Neural progenitor cell (in vitro differentiated cells): ENCODE results near the gene DMWD. TPM values are rescaled to one million over a fixed set of nuclear protein-coding genes. Genes with fewer than 3 reads are reported as not detected.

Experiments
- DNase-seq: peaks from one replicate; pipeline ENCODE4 v3.0.0-alpha.2; 2016; ENCODE audit warnings: low spot score
- H2AFZ ChIP-seq: fragments of 200-600 bp; sonication (generic); replicated peaks from 2 replicates; pipeline ENCODE4 v1.6.1; 2016; ENCODE audit warnings: antibody characterized with exemption
- H3F3A ChIP-seq: fragments of 200-600 bp; sonication (generic); 2 replicates; pipeline ENCODE4 v1.6.1; 2016; ENCODE audit warnings: antibody characterized with exemption, low read depth
- H3K27ac ChIP-seq: fragments of 200-600 bp; sonication (generic); 2 replicates; pipeline ENCODE4 v1.5.1; 2016; ENCODE audit warnings: mild to moderate bottlenecking
- H3K27me3 ChIP-seq: fragments of 200-600 bp; sonication (generic); 2 replicates; pipeline ENCODE4 v1.6.1; 2016; ENCODE audit warnings: mild to moderate bottlenecking, moderate library complexity
- H3K36me3 ChIP-seq: fragments of 200-600 bp; sonication (generic); 2 replicates; pipeline ENCODE4 v1.5.1; 2016
- H3K4me1 ChIP-seq: fragments of 200-600 bp; sonication (generic); 2 replicates; pipeline ENCODE4 v1.6.1; 2016; ENCODE audit warnings: mixed run types
- H3K4me2 ChIP-seq: fragments of 200-600 bp; sonication (generic); 2 replicates; pipeline ENCODE4 v1.6.1; 2016
- H3K4me3 ChIP-seq: fragments of 200-600 bp; sonication (generic); 2 replicates; pipeline ENCODE4 v1.5.1; 2016
- H3K79me2 ChIP-seq: fragments of 200-600 bp; sonication (generic); 2 replicates; pipeline ENCODE4 v1.6.1; 2016; ENCODE audit warnings: low read depth
- H3K9ac ChIP-seq: fragments of 200-600 bp; sonication (generic); 2 replicates; pipeline ENCODE4 v1.6.1; 2016
- H3K9me3 ChIP-seq: fragments of 200-600 bp; sonication (generic); 2 replicates; pipeline ENCODE4 v1.5.1; 2016; ENCODE audit warnings: low read depth
- H4K20me1 ChIP-seq: fragments of 200-600 bp; sonication (generic); 2 replicates; pipeline ENCODE4 v1.6.1; 2016; ENCODE audit warnings: low read depth
- H3K27ac Mint-ChIP-seq: 3 replicates; pipeline ENCODE4 v1.8.0; 2021; ENCODE audit warnings: mixed read lengths
- H3K27me3 Mint-ChIP-seq: 2 replicates; pipeline ENCODE4 v1.8.0; 2022; ENCODE audit warnings: low read depth, mild to moderate bottlenecking, inconsistent platforms, moderate library complexity, mixed read lengths; ENCODE audit not compliant: insufficient read depth
- H3K36me3 Mint-ChIP-seq: 3 replicates; pipeline ENCODE4 v1.8.0; 2021; ENCODE audit warnings: mixed read lengths
- H3K4me1 Mint-ChIP-seq: 3 replicates; pipeline ENCODE4 v1.8.0; 2021; ENCODE audit warnings: mixed read lengths
- H3K4me3 Mint-ChIP-seq: 3 replicates; pipeline ENCODE4 v1.8.0; 2021; ENCODE audit warnings: mild to moderate bottlenecking, moderate library complexity, mixed read lengths
- H3K9me3 Mint-ChIP-seq: 3 replicates; pipeline ENCODE4 v1.8.0; 2020; ENCODE audit warnings: mixed read lengths
- CTCF ChIP-seq: fragments of 200-600 bp; sonication (generic); IDR thresholded peaks from 2 replicates; pipeline ENCODE4 v1.5.1; 2017; ENCODE audit warnings: antibody characterized with exemption, mild to moderate bottlenecking
- EZH2 ChIP-seq: fragments of 200-600 bp; sonication (generic); IDR thresholded peaks from 2 replicates; pipeline ENCODE4 v1.6.1; 2017; ENCODE audit warnings: antibody characterized with exemption, mild to moderate bottlenecking, moderate library complexity
- EZH2phosphoT487 ChIP-seq: fragments of 200-600 bp; sonication (generic); IDR thresholded peaks from 2 replicates; pipeline ENCODE4 v1.6.1; 2017; ENCODE audit warnings: antibody characterized with exemption
- total RNA-seq: library from RNA; depleted of rRNA; stranded (reverse); fragments of >200 nt; gene quantifications from 2 replicates; pipeline ENCODE4 v1.2.3, GENCODE V29; 2015; ENCODE audit warnings: low replicate concordance

DMWD gene
- total RNA-seq, 1 donor from 2014 or later = 22.8 TPM

- H3K9ac ChIP-seq = no peak overlapping the region
- no peaks in the 10 kb centered on the region for H3K36me3 ChIP-seq
- H3K4me3 ChIP-seq = no peak overlapping the region
- Mint-ChIP-seq H3K4me3 (no peak overlapping the region), H3K4me1 (peaks cover 2% of the 10 kb centered on the region), H3K27me3 (peaks cover 5% of the 10 kb centered on the region), H3K36me3 (no peaks in the 10 kb centered on the region), H3K9me3 (no peaks in the 10 kb centered on the region), H3K27ac (peak overlapping the region; percentile 12)
- H3K27me3 ChIP-seq = no peaks in the 10 kb centered on the region
- no peak overlapping the region for H2AFZ ChIP-seq
- no peaks in the 10 kb centered on the region for H3K79me2 ChIP-seq
- H3K4me1 ChIP-seq = peaks cover 5% of the 10 kb centered on the region
- H3K27ac ChIP-seq = no peak overlapping the region
- TF ChIP-seq EZH2 (no peak), CTCF (no peak), EZH2phosphoT487 (no peak)
- no peak overlapping the region for H3K4me2 ChIP-seq
- no peak for DNase-seq
- peaks cover 7% of the 10 kb centered on the region for H3F3A ChIP-seq
- no peaks in the 10 kb centered on the region for H4K20me1 ChIP-seq
- H3K9me3 ChIP-seq = no peaks in the 10 kb centered on the region
These were observed 45.1 kb downstream of the DMWD start for GRCh38 chr19:45747513-45747912.

- H3K27me3 Mint-ChIP-seq = peaks cover 5% of the 10 kb centered on the region
- no peak for TF ChIP-seq EZH2
- no peak for TF ChIP-seq CTCF
- TF ChIP-seq EZH2phosphoT487 = no peak
- Histone ChIP-seq H3K4me2 (no peak overlapping the region), H3K36me3 (no peaks in the 10 kb centered on the region), H3K27me3 (no peaks in the 10 kb centered on the region), H3F3A (peaks cover 7% of the 10 kb centered on the region), H3K4me1 (peaks cover 5% of the 10 kb centered on the region), H3K79me2 (no peaks in the 10 kb centered on the region), H3K9ac (no peak overlapping the region), H3K4me3 (no peak overlapping the region), H2AFZ (no peak overlapping the region), H4K20me1 (no peaks in the 10 kb centered on the region), H3K27ac (no peak overlapping the region), H3K9me3 (no peaks in the 10 kb centered on the region)
- no peaks in the 10 kb centered on the region for H3K36me3 Mint-ChIP-seq
- H3K9me3 Mint-ChIP-seq = no peaks in the 10 kb centered on the region
- H3K27ac Mint-ChIP-seq = no peak overlapping the region
- DNase-seq = no peak
- no peak overlapping the region for H3K4me3 Mint-ChIP-seq
- H3K4me1 Mint-ChIP-seq = peaks cover 2% of the 10 kb centered on the region
These were observed 45.8 kb downstream of the DMWD start for GRCh38 chr19:45746866-45747265.

GRCh38 chr19:45745606-45746005 is 47.0 kb downstream of the DMWD start:
- Mint-ChIP-seq H3K4me3 (no peak overlapping the region), H3K36me3 (no peaks in the 10 kb centered on the region), H3K9me3 (no peaks in the 10 kb centered on the region), H3K27me3 (peaks cover 2% of the 10 kb centered on the region), H3K27ac (no peak overlapping the region), H3K4me1 (no peaks in the 10 kb centered on the region)
- Histone ChIP-seq H4K20me1 (no peaks in the 10 kb centered on the region), H3K79me2 (no peaks in the 10 kb centered on the region), H3K4me1 (peaks cover 5% of the 10 kb centered on the region), H3K9ac (no peak overlapping the region), H2AFZ (peak overlapping the region; percentile 69), H3K36me3 (no peaks in the 10 kb centered on the region), H3F3A (peaks cover 7% of the 10 kb centered on the region), H3K9me3 (no peaks in the 10 kb centered on the region), H3K4me2 (no peak overlapping the region), H3K27ac (no peak overlapping the region), H3K27me3 (no peaks in the 10 kb centered on the region), H3K4me3 (no peak overlapping the region)
- TF ChIP-seq EZH2phosphoT487 (no peak), EZH2 (no peak), CTCF (no peak)
- no peak for DNase-seq
